Astrocyte (in vitro differentiated cells and primary cell): ENCODE measurements around the gene C19orf38.

Source experiments
- CTCF ChIP-seq: IDR thresholded peaks from 2 replicates; pipeline ENCODE4 v1.5.1; 2011; ENCODE audit warnings: low read depth, mild to moderate bottlenecking, inconsistent platforms, low read length, moderate library complexity; ENCODE audit not compliant: insufficient read depth
- EZH2 ChIP-seq: IDR thresholded peaks from 2 replicates; pipeline ENCODE4 v1.6.1; 2012; ENCODE audit warnings: mild to moderate bottlenecking, low read length, inconsistent platforms; ENCODE audit not compliant: insufficient read depth

- TF ChIP-seq CTCF (no peak), EZH2 (no peak)
Measured at GRCh38 chr19:10828981-10829821, 19.0 kb upstream of the C19orf38 start.
